Natural killer cell treated with Interleukin-12 subunit alpha and Interleukin-12 subunit beta and Interleukin-15 and Interleukin-18, amount 100 ng/mL, for 72 hours (primary cell): ENCODE data around the gene ECHS1. TPM values are rescaled to one million over a fixed set of nuclear protein-coding genes. Genes with fewer than 3 reads are reported as not detected.

Source experiments
- ATAC-seq, 2 donors: fragments of 150-1000 bp; cut with Tn5 transposase in 1 of 2; sonication (Bioruptor Pico), chemical (Tn5 transposase) in 1 of 2; 2 replicates each; pipeline ENCODE4 v1.10.0; 2021
- DNase-seq: peaks from one replicate; pipeline ENCODE4 v3.0.0; 2022; ENCODE audit warnings: low spot score
- H3K27ac Mint-ChIP-seq, 2 donors: 1 replicate in 1 of 2; 2 replicates in 1 of 2; pipeline ENCODE4 v1.8.0; 2022; ENCODE audit warnings: mixed read lengths in 2 of 2, mild to moderate bottlenecking in 1 of 2, moderate library complexity in 1 of 2
- H3K27me3 Mint-ChIP-seq, 2 donors: 1 replicate in 1 of 2; 2 replicates in 1 of 2; pipeline ENCODE4 v1.8.0; 2022; ENCODE audit warnings: mixed read lengths in 2 of 2
- H3K36me3 Mint-ChIP-seq: one replicate; pipeline ENCODE4 v1.8.0; 2022; ENCODE audit warnings: mixed read lengths
- H3K4me1 Mint-ChIP-seq, 2 donors: 1 replicate in 1 of 2; 2 replicates in 1 of 2; pipeline ENCODE4 v1.8.0; 2022; ENCODE audit warnings: low read depth in 2 of 2, mixed read lengths in 2 of 2, mild to moderate bottlenecking in 1 of 2
- H3K4me3 Mint-ChIP-seq: one replicate; pipeline ENCODE4 v1.8.0; 2022; ENCODE audit warnings: mixed read lengths
- H3K9me3 Mint-ChIP-seq: 2 replicates; pipeline ENCODE4 v1.8.0; 2022; ENCODE audit warnings: mixed read lengths
- total RNA-seq, 2 donors: library from RNA; stranded (reverse); gene quantifications; one replicate each; pipeline ENCODE4 v1.2.3, GENCODE V29; 2022

ECHS1 gene
- total RNA-seq, 2 donors from 2014 or later, result 44.5 to 52.7 TPM

GRCh38 chr10:133405844-133406527 is 32.8 kb upstream of the ECHS1 start:
- Mint-ChIP-seq H3K4me1 (peaks cover 46 to 56% of the 10 kb centered on the region in 2 donors), H3K4me3 (no peak overlapping the region), H3K27me3 (no peaks in the 10 kb centered on the region), H3K9me3 (no peaks in the 10 kb centered on the region), H3K27ac (peak overlapping the region; percentile 3 to 6), H3K36me3 (peaks cover 50% of the 10 kb centered on the region)
- DNase-seq, result no peak
- ATAC-seq, result no peak

GRCh38 chr10:133405272-133405671 is 32.1 kb upstream of the ECHS1 start:
- H3K27ac Mint-ChIP-seq, result peak overlapping the region; percentile 3 to 6
- H3K4me1 Mint-ChIP-seq, result peaks cover 49 to 63% of the 10 kb centered on the region in 2 donors
- H3K9me3 Mint-ChIP-seq, result no peaks in the 10 kb centered on the region
- peaks cover 43% of the 10 kb centered on the region for H3K36me3 Mint-ChIP-seq
- no peaks in the 10 kb centered on the region for H3K27me3 Mint-ChIP-seq
- H3K4me3 Mint-ChIP-seq, result no peak overlapping the region
- DNase-seq (no peak), ATAC-seq (no peak)

GRCh38 chr10:133403784-133404183 is 30.6 kb upstream of the ECHS1 start:
- no peaks in the 10 kb centered on the region for H3K27me3 Mint-ChIP-seq
- H3K9me3 Mint-ChIP-seq, result no peaks in the 10 kb centered on the region
- no peak overlapping the region for H3K4me3 Mint-ChIP-seq
- ATAC-seq (no peak), DNase-seq (no peak)
- peaks cover 42 to 52% of the 10 kb centered on the region in 2 donors for H3K4me1 Mint-ChIP-seq
- peaks cover 28% of the 10 kb centered on the region for H3K36me3 Mint-ChIP-seq
- peak overlapping the region; percentile 27 to 35 for H3K27ac Mint-ChIP-seq

- peaks cover 42 to 47% of the 10 kb centered on the region in 2 donors for H3K4me1 Mint-ChIP-seq
- H3K27ac Mint-ChIP-seq, result peak overlapping the region; percentile 27 to 35
- H3K36me3 Mint-ChIP-seq, result peaks cover 24% of the 10 kb centered on the region
- no peaks in the 10 kb centered on the region for H3K9me3 Mint-ChIP-seq
- no peak overlapping the region for H3K4me3 Mint-ChIP-seq
- DNase-seq, result no peak
- no peak for ATAC-seq
- H3K27me3 Mint-ChIP-seq, result no peaks in the 10 kb centered on the region
These were observed 30.2 kb upstream of the ECHS1 start for GRCh38 chr10:133403359-133403758.

- no peak for DNase-seq
- Mint-ChIP-seq H3K27me3 (no peaks in the 10 kb centered on the region), H3K4me3 (no peak overlapping the region), H3K36me3 (peaks cover 15% of the 10 kb centered on the region), H3K4me1 (peaks cover 41% of the 10 kb centered on the region in 2 donors), H3K9me3 (no peaks in the 10 kb centered on the region), H3K27ac (peak overlapping the region; percentile 79 to 94)
- ATAC-seq, result no peak
These were observed 29.0 kb upstream of the ECHS1 start for GRCh38 chr10:133401981-133402725.

GRCh38 chr10:133401500-133401899 is 28.3 kb upstream of the ECHS1 start:
- ATAC-seq, result peak; percentile 48 to 50
- peak overlapping the region; percentile 74 for H3K4me3 Mint-ChIP-seq

GRCh38 chr10:133400624-133401424 is 27.7 kb upstream of the ECHS1 start:
- H3K4me1 Mint-ChIP-seq, result peaks cover 35 to 36% of the 10 kb centered on the region in 2 donors
- H3K9me3 Mint-ChIP-seq, result no peaks in the 10 kb centered on the region
- peak overlapping the region; percentile 74 for H3K4me3 Mint-ChIP-seq
- peaks cover 11% of the 10 kb centered on the region for H3K36me3 Mint-ChIP-seq
- DNase-seq (no peak), ATAC-seq (peak; percentile 87 to 90)
- H3K27ac Mint-ChIP-seq, result peak overlapping the region; percentile 79 to 94
- no peaks in the 10 kb centered on the region for H3K27me3 Mint-ChIP-seq

More at GRCh38 chr10:133401500-133401899, 28.3 kb upstream of the ECHS1 start:
- DNase-seq, result no peak
- no peaks in the 10 kb centered on the region for H3K27me3 Mint-ChIP-seq
- peak overlapping the region; percentile 79 to 94 for H3K27ac Mint-ChIP-seq
- H3K36me3 Mint-ChIP-seq, result peaks cover 15% of the 10 kb centered on the region
- H3K4me1 Mint-ChIP-seq, result peaks cover 38 to 41% of the 10 kb centered on the region in 2 donors
- no peaks in the 10 kb centered on the region for H3K9me3 Mint-ChIP-seq

GRCh38 chr10:133399123-133399601 is 26.0 kb upstream of the ECHS1 start:
- H3K9me3 Mint-ChIP-seq, result no peaks in the 10 kb centered on the region
- H3K27me3 Mint-ChIP-seq, result no peaks in the 10 kb centered on the region
- DNase-seq (no peak), ATAC-seq (no peak)
- no peak overlapping the region for H3K27ac Mint-ChIP-seq
- H3K4me3 Mint-ChIP-seq, result no peak overlapping the region
- H3K4me1 Mint-ChIP-seq, result peaks cover 30 to 35% of the 10 kb centered on the region in 2 donors
- H3K36me3 Mint-ChIP-seq, result peaks cover 6% of the 10 kb centered on the region

GRCh38 chr10:133397938-133398337 is 24.8 kb upstream of the ECHS1 start:
- Mint-ChIP-seq H3K4me3 (no peak overlapping the region), H3K36me3 (no peaks in the 10 kb centered on the region), H3K27me3 (no peaks in the 10 kb centered on the region), H3K4me1 (peaks cover 26 to 31% of the 10 kb centered on the region in 2 donors), H3K9me3 (no peaks in the 10 kb centered on the region), H3K27ac (no peak overlapping the region)
- ATAC-seq (no peak), DNase-seq (no peak)

GRCh38 chr10:133396035-133396624 is 23.0 kb upstream of the ECHS1 start:
- no peak overlapping the region for H3K27ac Mint-ChIP-seq
- H3K4me1 Mint-ChIP-seq, result peaks cover 21 to 28% of the 10 kb centered on the region in 2 donors
- no peaks in the 10 kb centered on the region for H3K27me3 Mint-ChIP-seq
- no peak for ATAC-seq
- H3K36me3 Mint-ChIP-seq, result no peaks in the 10 kb centered on the region
- no peaks in the 10 kb centered on the region for H3K9me3 Mint-ChIP-seq
- no peak for DNase-seq
- H3K4me3 Mint-ChIP-seq, result peak overlapping the region; percentile 94

GRCh38 chr10:133394801-133395221 is 21.7 kb upstream of the ECHS1 start:
- no peaks in the 10 kb centered on the region for H3K36me3 Mint-ChIP-seq
- no peaks in the 10 kb centered on the region for H3K27me3 Mint-ChIP-seq
- no peak for DNase-seq
- peaks cover 24 to 32% of the 10 kb centered on the region in 2 donors for H3K4me1 Mint-ChIP-seq
- H3K9me3 Mint-ChIP-seq, result no peaks in the 10 kb centered on the region
- peak overlapping the region; percentile 81 to 97 for H3K27ac Mint-ChIP-seq
- ATAC-seq, result no peak
- peak overlapping the region; percentile 94 for H3K4me3 Mint-ChIP-seq

GRCh38 chr10:133394064-133394663 is 21.0 kb upstream of the ECHS1 start, which contains the start of gene MTG1:
TSS of gene MTG1 (plus strand) at chr10:133394157. CDS start at chr10:133394221, 64 bp downstream.
- ATAC-seq, result peak; percentile 94 to 97
- H3K4me1 Mint-ChIP-seq, result peaks cover 28 to 35% of the 10 kb centered on the region in 2 donors
- H3K27ac Mint-ChIP-seq, result peak within 1 kb of the TSS; percentile 81 to 97
- H3K27me3 Mint-ChIP-seq, result no peaks in the 10 kb centered on the region
- H3K9me3 Mint-ChIP-seq, result no peaks in the 10 kb centered on the region
- H3K4me3 Mint-ChIP-seq, result peak within 1 kb of the TSS; percentile 94
- DNase-seq, result peak; percentile 97
- H3K36me3 Mint-ChIP-seq, result no peaks in the 10 kb centered on the region
